GM06990 (cell line): ENCODE results near the gene PC.

Experiments used
- DNase-seq: peaks from one replicate; pipeline ENCODE4 v3.0.0-alpha.2; 2011; ENCODE audit not compliant: insufficient read length; ENCODE audit errors: extremely low read depth
- H3K27me3 ChIP-seq: replicated peaks from 2 replicates; pipeline ENCODE4 v1.6.0; 2011; ENCODE audit warnings: low read length; ENCODE audit not compliant: control insufficient read depth, insufficient read depth
- H3K36me3 ChIP-seq: 2 replicates; pipeline ENCODE4 v1.5.1; 2011; ENCODE audit warnings: low read length; ENCODE audit not compliant: control insufficient read depth, insufficient read depth
- H3K4me3 ChIP-seq: replicated peaks from 2 replicates; pipeline ENCODE4 v1.5.1; 2011; ENCODE audit warnings: low read depth, mild to moderate bottlenecking, control low read depth, low read length
- TF ChIP-seq, protein P1 (sequence below): IDR thresholded peaks from 2 replicates; pipeline ENCODE4 v1.5.1; 2011; ENCODE audit warnings: low read length, control low read depth, mild to moderate bottlenecking, inconsistent platforms; ENCODE audit not compliant: insufficient read depth, poor library complexity, severe bottlenecking

PC gene

GRCh38 chr11:66848671-66849500, 109.3 kb downstream of the PC start:
- TF ChIP-seq, protein P1, sequence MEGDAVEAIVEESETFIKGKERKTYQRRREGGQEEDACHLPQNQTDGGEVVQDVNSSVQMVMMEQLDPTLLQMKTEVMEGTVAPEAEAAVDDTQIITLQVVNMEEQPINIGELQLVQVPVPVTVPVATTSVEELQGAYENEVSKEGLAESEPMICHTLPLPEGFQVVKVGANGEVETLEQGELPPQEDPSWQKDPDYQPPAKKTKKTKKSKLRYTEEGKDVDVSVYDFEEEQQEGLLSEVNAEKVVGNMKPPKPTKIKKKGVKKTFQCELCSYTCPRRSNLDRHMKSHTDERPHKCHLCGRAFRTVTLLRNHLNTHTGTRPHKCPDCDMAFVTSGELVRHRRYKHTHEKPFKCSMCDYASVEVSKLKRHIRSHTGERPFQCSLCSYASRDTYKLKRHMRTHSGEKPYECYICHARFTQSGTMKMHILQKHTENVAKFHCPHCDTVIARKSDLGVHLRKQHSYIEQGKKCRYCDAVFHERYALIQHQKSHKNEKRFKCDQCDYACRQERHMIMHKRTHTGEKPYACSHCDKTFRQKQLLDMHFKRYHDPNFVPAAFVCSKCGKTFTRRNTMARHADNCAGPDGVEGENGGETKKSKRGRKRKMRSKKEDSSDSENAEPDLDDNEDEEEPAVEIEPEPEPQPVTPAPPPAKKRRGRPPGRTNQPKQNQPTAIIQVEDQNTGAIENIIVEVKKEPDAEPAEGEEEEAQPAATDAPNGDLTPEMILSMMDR = no peak
- peak; percentile 14 for DNase-seq
- Histone ChIP-seq H3K4me3 (no peak overlapping the region), H3K27me3 (no peaks in the 10 kb centered on the region), H3K36me3 (peaks cover 23% of the 10 kb centered on the region)

GRCh38 chr11:66847461-66848232, 110.5 kb downstream of the PC start:
- Histone ChIP-seq H3K4me3 (no peak overlapping the region), H3K36me3 (peaks cover 23% of the 10 kb centered on the region), H3K27me3 (no peaks in the 10 kb centered on the region)
- DNase-seq = no peak
- TF ChIP-seq, protein P1 = no peak

GRCh38 chr11:66846671-66847091, 111.5 kb downstream of the PC start:
- DNase-seq = no peak
- Histone ChIP-seq H3K4me3 (no peak overlapping the region), H3K27me3 (no peaks in the 10 kb centered on the region), H3K36me3 (peaks cover 23% of the 10 kb centered on the region)
- TF ChIP-seq, protein P1 = no peak

GRCh38 chr11:66845876-66846212, 112.3 kb downstream of the PC start:
- H3K36me3 ChIP-seq = peaks cover 23% of the 10 kb centered on the region
- no peak for DNase-seq

DNA sequence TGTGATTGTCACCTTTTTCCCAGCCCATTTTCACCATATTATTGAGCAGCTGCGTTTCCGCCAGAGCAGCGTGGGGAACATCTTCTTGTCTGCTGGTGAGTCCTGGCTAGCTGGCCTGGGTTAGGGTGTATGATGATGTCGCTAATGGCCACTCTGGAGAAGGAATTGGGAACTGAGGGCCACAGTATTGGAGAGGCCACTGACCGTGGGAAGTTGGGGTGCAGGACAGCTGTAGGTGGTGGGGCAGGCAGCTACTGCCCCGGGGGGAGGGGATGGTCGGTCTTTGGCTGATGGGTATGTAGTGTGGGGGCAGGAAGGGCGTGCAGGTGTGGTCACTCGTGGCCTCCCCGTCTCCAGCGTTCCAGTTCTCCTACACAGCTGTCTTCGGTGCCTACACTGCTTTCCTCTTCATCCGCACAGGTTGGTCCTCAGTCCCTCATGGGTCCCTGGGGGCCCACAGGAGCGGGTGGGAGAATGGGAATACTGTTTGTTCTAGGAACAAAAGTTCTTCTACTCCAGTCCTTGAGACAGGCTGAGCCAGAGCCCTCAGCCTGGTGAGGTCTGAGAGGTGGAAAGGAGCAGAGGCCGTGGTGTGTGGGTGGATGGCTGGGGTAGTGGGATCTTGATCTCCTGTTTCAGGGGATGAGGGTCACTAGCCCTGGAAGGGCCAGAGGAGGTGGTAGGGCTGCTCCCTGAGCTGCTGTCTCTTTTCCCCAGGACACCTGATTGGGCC, 112.9 kb downstream of the PC start:
- no peaks in the 10 kb centered on the region for H3K27me3 ChIP-seq
- peaks cover 23% of the 10 kb centered on the region for H3K36me3 ChIP-seq
- no peak overlapping the region for H3K4me3 ChIP-seq
- DNase-seq = no peak
- TF ChIP-seq, protein P1 = no peak

More at GRCh38 chr11:66845876-66846212, 112.3 kb downstream of the PC start:
- no peaks in the 10 kb centered on the region for H3K27me3 ChIP-seq
- TF ChIP-seq, protein P1 = no peak
- no peak overlapping the region for H3K4me3 ChIP-seq
